Measurements from ENCODE around the gene FGD2. TPM values are rescaled to one million over a fixed set of nuclear protein-coding genes. Genes with fewer than 3 reads are reported as not detected.

The FGD2 gene
- total and polyA plus RNA-seq, 2 of the 4 experiments (the other 2 are of a cell fraction) = 0.07 TPM; not detected in 1

DNA sequence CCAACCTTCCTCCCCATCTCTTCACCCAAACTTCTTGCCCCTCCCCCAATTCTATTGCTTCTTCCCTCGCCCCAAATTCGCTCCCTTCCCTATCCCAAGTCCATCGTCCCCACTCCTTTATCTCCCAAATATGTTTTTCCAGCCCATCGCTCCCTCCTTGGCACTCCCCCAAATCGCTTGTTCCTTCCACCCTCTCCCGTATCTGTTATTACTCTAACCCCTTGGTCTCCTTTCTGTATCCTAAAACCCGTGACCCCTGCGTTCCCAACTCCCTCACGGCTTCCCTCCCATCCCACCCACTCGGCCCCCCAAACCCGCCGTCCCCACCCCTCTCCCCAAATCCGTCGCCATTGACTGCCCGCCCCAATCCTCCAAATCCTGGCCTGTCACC lies 20.0 kb upstream of the FGD2 start:
- Histone ChIP-seq H3K23ac (ENCODE audit: low read depth, low read length) (peak overlapping the region; percentile 97), H2AK5ac (ENCODE audit: low read depth, low read length) (peak overlapping the region; percentile 99), H3K4me3 (ENCODE audit: insufficient read depth, low read depth, low read length) (peak overlapping the region; percentile 97), H4K20me1 (ENCODE audit: insufficient read depth, low read length) (peaks cover 50% of the 10 kb centered on the region), H2AFZ (replicated peaks; ENCODE audit: low read length, poor library complexity) (peak overlapping the region; percentile 88), H3K79me1 (ENCODE audit: low read depth in 1 of 2, low read length in 2 of 2) (peaks cover 9 to 55% of the 10 kb centered on the region in 2 experiments; a peak in 3 of 4 replicates), H4K8ac (ENCODE audit: low read depth in 2 of 2, low read length in 2 of 2) (peak overlapping the region; percentile 81 to 89), H3K56ac (ENCODE audit: extremely low read depth, insufficient read depth, low read length) (peak overlapping the region; percentile 91), H2AK9ac (replicated peaks; ENCODE audit: low read depth, low read length, poor library complexity) (peak overlapping the region; percentile 100), H3K14ac (replicated peaks; ENCODE audit: low read depth, low read length) (peak overlapping the region; percentile 99), H2BK120ac (ENCODE audit: low read depth, low read length) (peak overlapping the region; percentile 78; the same call in 1 of the 2 replicates), H3K27ac (ENCODE audit: insufficient read depth, low read length) (peak overlapping the region; percentile 98), H3K36me3 (ENCODE audit: control insufficient read depth, insufficient read depth, low read length) (peaks cover 9% of the 10 kb centered on the region), H2BK15ac (ENCODE audit: low read depth, low read length) (peak overlapping the region; percentile 68; the same call in 1 of the 3 replicates), H3K4me1 (ENCODE audit: control insufficient read depth, insufficient read depth, low read length) (peaks cover 18% of the 10 kb centered on the region), H3K9ac (ENCODE audit: low read depth, low read length) (peak overlapping the region; percentile 100), H4K5ac (ENCODE audit: low read depth, low read length) (peak overlapping the region; percentile 81), H3K4me2 (ENCODE audit: low read depth, low read length) (peak overlapping the region; percentile 99), H3K27me3 (ENCODE audit: control insufficient read depth, insufficient read depth, low read length) (no peaks in the 10 kb centered on the region), H2BK5ac (ENCODE audit: low read depth, low read length, poor library complexity, severe bottlenecking) (peak overlapping the region; percentile 89), H2BK20ac (ENCODE audit: low read depth, low read length) (no peak overlapping the region), H3K9me1 (ENCODE audit: insufficient read depth, low read length) (peaks cover 28% of the 10 kb centered on the region), H3K18ac (ENCODE audit: low read depth, low read length) (peak overlapping the region; percentile 73), H3K9me3 (ENCODE audit: control insufficient read depth, insufficient read depth, low read length) (no peaks in the 10 kb centered on the region), H3K4ac (ENCODE audit: low read depth, low read length) (peak overlapping the region; percentile 99), H4K91ac (ENCODE audit: insufficient read depth, low read depth, low read length) (peak overlapping the region; percentile 96)
- dilution Hi-C loops (cut with HindIII; ENCODE audit: low sequenced_read_pairs, unreplicated experiment) (no loop called here), intact Hi-C loops (cut with micrococcal nuclease) (no loop called here), in situ Hi-C loops (cut with MboI; ENCODE audit: low sequenced_read_pairs) (loop anchor here (10.0 kb wide), 1 partner anchor 101 kb away; the partner anchor contains the start of gene C6orf89)
- DNase-seq (no peak), ATAC-seq (ENCODE audit: low read depth) (no peak)
- BruUV-seq (replicated peaks) = no TSS peak
- TF ChIP-seq NFE2L2 (IDR thresholded peaks at IDR 0.05; ENCODE audit: low read depth, low read length) = no peak
- TF ChIP-seq CEBPB (IDR thresholded peaks at IDR 0.05; ENCODE audit: low read depth, low read length) = no peak
- WGBS, 2 experiments (ENCODE audit: extremely low coverage in 2 of 2, insufficient read length in 1 of 2) = 3% methylated on average over 8 of the region's 15 CpGs; no CpG with 5 or more reads in 1 of the 2 experiments
- ChIA-PET POLR2A (ENCODE audit: unreplicated experiment) (interaction anchor here (0.5 to 1.1 kb wide), 3 partner anchors 48 to 303 kb away, joined by 3 to 4 read pairs (median 4); no protein-coding TSS in a partner anchor), CTCF (no interaction called here)
